Fibroblast of skin of back (primary cell): ENCODE results near the gene CAMTA1.
"Not testable (repeated sequence)": the region's sequence is repeated elsewhere in the genome, so short reads cannot be mapped to it uniquely, and the experiment has no call there.

ENCODE experiments used
- DNase-seq: peaks from one replicate; pipeline ENCODE4 v3.0.0-alpha.2; 2013

CAMTA1 gene

DNA sequence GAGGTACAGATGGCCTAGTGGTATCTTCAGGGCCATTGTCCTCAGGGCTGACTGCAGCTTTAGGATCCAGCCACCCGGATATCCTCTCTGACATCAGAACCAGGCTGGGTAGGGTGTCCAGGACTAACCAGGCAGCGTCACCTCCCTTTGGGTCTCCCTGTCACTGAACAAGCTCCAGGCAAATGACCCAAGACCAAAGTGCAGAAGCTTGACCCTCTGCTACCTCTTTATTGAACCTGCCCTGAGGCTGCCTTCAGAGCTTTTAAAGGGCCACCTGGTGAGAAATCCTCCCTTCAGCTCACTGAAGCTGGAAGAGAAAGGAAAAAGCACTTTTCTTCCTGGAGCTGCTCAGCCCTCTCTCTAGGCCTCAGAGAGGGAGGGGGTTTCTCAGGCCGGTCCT, 906.8 kb downstream of the CAMTA1 start:
- DNase-seq, result no peak

DNA sequence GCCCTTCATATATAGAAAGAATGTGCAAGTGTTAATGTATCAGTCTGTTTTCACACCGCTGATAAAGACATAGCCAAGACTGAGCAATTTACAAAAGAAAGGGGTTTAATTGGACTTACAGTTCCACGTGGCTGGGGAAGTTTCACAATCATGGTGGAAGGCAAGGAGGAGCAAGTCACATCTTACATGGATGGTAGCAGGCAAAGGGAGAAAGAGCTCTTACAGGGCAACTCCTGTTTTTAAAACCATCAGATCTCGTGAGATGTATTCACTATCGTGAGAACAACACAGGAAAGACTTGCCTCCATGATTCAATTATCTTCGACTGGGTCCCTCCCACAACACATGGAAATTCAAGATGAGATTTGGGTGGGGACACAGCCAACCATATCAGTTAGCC, 907.8 kb downstream of the CAMTA1 start:
- DNase-seq, result not testable (repeated sequence)

DNA sequence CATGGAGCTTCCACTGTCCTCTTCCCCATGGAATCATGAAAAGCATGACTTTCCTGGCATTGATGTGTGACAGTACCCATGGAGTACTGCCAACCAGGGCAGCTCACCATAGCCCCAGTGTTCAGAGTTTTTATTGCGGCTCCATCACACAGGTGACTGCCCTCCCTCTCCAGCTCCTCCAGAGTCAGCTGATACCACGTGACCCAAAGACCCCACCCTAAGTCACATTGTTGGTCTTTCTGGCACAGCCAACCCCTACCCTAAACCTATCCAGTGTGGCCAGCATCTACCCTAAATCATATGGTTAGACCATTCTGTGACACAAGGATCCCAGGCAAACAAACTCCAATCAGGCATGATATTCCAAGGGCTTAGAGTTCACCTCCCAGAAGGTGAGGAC, 908.4 kb downstream of the CAMTA1 start:
- no peak for DNase-seq

DNA sequence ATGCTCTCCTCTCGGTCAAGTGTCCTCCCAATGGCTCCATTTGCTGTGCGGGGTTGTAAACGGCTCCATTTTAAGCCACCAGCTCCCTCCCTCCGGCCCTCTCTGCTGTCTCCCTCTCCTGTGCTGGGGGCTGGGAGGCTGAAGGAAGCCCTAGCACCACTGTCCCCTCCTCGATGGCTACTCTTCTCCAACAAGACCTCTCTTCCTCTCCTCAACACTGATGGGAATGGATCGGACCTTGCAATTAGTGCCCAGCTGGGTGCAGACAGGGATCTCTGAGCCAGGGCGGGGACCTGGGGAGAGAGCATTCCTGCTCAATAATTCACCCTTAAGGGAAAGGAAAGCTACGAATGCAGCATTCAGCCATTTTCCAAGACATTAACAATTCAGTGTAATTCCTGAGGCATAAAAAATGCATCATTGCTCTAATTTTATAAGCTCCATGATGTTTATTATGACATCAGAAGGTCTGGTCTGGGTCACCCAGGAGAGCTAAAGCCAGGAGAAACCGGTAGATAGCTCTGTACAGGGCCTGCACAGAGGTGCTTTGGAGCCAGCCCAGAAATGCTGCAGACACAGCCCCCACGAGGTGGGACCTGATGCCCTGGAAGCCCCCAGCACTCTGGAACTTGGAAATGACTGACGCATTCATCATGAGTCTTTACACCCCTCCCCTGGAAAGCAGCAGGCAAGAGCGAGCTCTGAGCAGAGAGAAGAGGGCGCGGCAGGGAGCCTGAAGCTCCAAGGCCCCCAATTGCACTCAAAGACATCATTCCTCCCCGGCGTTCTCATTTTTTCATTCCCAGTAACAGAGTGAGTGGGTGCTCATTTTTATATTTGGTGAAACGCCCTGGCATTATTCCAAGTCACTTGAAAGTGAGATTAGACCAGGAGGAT, 909.6 kb downstream of the CAMTA1 start:
- no peak for DNase-seq

DNA sequence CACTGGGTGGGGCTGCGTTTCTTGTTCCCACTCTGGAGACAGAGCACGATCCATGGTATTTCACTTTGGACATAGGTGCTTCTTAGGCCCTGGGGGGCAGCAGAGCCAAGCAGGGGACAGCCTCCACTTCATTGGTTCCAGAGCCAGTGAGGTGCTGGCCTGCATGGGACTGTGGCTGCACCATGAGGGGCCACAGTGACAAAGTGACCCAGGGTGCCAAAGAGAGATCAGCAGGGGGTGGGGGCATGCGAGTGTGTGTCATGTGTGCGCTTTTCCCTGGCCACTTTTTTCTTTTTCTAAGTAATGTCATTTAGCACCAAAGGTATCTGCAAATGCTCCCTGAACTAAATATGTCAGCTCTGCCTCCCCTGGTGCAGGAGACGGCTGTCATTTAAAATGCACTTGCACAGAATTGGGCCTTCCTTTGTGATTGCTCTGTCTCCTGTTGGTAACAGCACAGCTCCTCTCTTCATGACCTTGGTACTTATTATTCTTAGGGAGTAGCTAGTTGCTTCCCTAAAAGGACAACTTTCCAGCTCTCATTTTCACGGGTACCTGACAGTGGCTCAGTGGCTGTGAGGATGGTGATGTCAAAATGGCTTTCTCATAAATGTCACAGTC, 910.4 kb downstream of the CAMTA1 start:
- DNase-seq, result no peak

DNA sequence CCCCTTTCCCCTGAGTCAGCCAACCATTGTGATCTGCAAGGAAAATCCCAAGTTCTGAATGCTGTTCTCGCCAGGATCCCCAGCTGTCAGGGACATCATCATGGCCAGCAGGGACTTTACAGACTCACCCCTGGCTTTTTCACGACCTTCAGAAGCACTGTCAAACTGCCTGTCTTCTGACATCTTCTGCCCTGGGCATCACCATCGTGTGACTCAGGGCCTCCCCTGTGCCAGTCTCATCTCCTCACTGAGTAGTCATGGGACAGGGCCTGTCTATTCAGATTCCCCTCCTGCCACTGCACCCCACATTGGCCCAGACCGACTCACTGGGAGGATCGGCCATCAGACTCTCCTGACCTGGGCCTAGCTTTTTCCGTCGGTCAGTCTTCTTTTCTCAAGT, 913.4 kb downstream of the CAMTA1 start:
- no peak for DNase-seq

DNA sequence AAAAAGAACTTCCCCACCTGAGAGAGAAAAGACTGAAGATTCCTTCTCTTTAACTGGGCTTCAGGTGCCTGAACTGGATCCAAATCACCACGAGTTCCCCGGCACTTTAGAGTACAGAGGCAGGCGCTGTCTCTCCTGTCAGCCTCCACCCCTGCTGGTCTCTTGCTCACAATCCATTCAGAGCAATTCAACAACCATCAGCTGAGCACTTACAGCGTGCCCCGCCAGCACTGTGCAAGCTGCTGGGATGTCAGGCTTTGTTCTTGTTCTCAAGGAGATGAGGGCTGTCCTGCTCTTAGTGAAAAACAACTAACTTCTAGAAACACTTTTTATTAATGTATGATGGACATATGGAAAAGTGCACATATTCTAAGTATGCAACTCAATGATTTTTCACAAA, 917.1 kb downstream of the CAMTA1 start:
- peak; percentile 13 for DNase-seq

DNA sequence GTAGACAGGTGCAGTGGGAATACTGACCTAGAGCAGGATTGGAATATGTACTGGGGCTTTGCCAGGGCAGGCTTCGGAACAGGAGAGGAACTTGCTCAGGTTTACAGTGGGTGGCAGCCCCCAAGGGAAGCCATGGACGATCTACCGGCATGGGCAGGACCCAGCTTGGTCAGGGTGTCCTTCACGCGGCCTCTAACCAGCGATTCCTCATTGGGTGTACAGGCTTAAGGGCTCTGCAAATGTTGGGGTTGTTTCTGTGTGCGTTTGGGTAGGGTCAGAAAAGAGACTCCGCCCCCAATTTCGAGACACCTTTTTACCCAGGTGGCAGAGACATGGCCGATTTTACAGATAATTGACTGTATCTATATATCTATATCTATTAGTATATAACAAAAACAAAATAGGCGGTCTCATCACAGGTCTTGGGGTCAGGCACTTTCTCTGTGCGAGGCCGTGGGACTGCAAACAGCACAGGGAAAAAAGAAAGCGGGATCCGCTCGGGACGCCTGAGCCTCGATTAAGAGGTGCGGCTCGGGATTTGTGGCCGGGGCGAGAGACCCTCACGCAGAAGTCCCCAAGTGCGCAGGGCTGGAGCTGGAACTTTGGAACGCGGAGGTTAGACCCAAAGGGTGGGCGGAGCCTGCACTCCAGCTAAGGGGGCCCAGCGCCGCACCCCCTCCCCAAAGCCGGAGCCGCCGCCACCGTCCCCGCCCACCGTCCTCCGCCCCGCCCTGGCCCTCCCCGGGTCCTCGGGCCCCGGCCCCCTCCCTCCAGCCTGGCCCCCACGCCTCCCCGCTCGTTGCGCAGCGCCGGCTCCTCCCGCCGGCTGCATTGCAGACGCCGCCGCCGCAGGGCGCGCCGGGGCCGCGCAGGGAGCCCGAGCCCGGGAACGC, 918.3 kb downstream of the CAMTA1 start:
- no peak for DNase-seq

DNA sequence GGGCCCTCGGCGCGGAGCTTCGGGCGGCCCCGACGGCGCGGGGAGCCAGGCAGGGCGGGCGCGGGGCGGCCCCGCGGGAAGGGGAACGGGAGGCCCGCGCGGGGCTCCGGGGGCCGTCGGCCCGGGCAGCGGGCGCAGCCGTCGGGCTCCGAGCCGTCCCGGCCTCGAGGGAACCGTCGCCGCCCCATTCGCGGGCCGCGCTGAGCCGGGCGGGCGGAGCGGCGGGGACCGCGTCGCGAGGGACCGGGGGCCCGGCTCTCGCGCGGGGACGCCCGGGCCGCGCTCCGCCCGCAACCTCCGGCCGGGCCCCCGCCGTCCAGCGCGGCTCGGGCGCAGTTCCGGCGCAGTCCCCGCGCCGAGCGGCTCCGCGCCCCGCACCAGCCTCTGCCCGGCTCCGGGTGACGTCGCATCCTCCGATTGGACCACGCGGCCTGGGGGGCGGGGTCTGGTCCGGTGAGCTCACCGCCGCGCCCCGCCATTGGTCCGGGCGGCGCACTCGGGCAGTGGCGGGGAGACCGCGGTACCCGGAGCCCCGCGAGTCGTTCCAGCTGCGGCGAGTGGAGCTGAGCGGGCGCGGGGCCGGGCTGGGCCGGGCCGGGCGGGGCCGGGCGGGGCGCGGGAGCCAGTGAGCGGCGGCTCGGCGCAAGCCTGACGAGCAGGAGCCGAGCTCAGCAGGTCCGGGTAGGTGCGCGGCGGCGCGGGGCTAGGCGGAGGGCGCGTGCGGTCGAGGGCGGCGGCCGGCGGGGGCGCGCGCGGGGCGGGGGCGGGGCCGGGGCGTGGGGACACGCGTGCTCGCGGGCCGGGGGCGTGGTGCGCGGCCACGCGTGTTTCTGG, 919.2 kb downstream of the CAMTA1 start:
- peak; percentile 88 for DNase-seq

DNA sequence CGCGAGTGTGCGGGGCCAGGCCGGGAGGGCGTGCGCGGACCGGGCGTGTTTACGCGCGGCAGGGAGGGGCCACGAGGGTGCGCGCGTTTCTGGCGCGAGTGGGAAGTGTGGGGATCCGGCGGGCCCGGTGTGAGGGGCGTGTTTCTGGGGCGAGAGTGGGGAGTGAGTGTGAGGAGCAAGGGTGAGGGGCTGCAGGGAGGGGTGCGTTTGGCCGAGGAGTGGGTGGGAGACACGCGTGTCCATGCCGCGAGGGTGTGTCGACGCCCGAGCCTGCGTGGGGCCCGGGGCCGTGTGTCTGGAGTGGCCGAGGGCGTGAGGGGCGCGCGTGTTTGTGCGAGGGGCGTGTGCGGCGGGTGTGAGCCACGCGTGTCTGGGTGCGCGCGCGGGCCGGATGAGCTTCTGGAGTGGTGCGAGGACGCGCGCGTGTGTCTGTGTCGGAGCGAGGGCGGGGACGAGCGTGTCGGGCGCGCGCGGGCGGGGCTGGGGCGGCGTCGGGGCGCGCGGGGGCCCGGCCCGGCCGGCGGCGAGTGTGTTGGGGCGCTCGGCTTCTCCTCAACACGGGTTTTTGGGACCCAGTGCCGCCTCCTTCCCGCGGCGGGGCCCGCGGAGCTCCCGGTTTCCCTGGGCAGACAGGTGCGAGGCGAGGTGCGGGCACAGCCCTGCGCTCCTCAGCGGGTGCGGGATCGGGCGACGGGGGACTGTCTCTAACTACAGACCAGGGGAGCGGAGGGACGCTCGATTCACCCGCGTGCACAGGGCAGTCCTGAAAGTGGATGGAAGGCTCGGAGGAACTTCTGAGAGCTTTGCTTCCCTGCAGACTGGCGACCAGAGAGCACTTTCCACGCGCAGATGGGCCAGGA, 920.0 kb downstream of the CAMTA1 start:
- DNase-seq, result no peak

DNA sequence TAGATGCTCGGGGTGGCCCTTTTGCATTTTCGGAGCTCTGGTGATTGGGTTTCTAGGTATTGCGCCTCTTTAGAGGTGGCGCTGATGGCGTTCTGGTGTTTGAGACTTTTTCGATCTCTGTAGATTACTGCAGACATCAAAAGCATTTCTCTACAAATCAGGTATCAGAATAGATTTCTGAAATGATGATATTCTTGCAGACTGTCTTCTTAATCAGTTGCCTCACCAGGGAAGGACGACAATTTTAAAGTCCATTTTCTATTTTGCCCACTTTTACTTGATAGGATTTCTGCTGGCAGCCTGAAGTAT, 920.6 kb downstream of the CAMTA1 start:
- DNase-seq, result no peak

DNA sequence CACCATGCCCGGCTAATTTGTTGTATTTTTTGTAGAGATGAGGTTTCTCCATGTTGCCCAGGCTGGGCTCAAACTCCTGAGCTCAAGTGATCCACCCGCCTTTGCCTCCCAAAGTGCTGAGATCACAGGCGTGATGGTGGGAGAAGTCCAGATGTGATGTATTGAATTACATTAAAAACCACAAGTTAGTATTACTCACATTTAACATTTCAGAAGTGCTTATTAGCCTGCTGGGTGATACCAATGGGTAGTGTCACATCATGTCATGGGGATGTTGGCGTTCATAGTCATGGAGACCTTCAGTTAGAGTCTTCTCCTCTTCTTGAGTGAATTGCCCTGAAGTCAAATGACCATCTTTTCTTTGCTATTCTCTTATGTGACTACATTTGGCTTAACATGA, 922.3 kb downstream of the CAMTA1 start:
- peak; percentile 51 for DNase-seq

DNA sequence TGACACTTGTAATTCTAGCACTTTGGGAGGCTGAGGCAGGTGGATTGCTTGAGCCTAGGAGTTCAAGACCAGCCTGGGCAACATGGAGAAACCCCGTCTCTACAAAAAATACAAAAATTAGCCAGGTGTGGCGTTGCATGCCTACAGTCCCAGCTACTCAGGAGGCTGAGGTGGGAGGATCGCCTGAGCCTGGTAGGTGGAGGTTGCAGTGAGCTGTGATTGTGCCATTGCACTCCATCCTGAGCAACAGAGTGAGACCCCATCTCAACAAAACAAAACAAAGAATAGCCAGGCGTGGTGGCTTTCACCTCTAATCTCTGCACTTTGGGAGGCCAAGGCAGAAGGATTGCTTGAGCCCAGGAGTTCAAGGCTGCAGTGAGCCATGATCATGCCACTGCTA, 922.8 kb downstream of the CAMTA1 start:
- DNase-seq, result not testable (repeated sequence)

DNA sequence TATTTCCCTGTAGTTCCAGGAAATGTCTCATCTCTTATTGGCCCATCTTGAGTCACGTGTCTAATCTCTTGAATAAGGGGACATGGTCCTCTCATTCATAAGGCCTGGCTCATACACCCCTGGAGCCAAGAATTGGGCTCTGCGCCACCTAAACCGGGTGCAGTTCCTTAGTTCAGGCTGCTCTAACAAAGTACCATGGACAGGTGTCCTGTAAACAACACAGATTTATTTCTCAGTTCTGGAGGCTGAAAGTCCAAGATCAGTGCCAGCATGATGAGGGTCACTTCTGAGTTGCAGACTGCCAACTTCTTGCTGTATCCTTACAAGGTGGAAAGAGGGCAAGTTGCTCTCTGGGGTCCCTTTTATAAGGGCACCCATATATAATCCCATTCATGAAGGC, 925.6 kb downstream of the CAMTA1 start:
- DNase-seq, result no peak

DNA sequence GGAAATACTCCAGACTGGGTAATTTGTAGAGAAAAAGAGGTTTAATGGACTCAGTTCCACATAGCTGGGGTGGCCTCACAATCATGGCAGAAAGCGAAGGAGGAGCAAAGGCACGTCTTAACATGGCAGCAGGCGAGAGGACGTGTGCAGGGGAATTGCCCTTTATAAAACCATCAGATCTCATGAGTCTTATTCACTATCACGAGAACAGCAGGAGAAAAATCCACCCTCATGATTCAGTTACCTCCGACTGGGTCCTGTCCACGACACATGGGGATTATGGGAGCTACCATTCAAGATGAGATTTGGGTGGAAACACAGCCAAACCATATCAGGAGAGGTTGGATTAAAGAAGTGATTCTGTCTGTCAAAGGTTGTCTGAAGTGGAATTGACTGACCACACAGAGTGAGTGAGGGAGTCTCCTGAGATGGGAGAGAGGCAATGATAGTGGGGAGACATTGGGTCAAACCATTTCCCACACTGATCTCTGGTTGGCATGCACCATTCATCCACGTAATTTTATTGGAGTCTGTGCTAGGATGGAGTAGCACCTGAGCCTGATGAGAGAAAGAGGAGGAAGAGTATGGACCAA, 927.6 kb downstream of the CAMTA1 start:
- no peak for DNase-seq

DNA sequence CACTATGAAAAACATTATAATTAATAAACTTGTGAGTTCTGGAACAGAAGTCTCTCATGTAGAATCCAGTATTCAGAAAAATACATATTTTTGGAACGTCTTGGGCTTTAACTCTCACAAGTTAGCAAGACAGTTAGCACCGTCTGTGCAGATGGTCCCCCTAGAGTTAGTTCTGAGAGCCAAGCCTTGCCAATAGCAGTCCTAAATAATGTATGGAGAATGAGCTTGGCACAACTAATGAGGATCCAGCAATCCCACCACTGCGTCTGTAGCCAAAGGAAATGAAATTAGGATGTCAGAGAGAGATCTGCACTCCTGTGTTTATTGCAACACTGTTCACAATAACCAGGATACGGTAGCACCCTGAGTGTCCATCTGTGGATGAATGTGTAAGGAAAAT, 931.3 kb downstream of the CAMTA1 start:
- DNase-seq, result no peak

DNA sequence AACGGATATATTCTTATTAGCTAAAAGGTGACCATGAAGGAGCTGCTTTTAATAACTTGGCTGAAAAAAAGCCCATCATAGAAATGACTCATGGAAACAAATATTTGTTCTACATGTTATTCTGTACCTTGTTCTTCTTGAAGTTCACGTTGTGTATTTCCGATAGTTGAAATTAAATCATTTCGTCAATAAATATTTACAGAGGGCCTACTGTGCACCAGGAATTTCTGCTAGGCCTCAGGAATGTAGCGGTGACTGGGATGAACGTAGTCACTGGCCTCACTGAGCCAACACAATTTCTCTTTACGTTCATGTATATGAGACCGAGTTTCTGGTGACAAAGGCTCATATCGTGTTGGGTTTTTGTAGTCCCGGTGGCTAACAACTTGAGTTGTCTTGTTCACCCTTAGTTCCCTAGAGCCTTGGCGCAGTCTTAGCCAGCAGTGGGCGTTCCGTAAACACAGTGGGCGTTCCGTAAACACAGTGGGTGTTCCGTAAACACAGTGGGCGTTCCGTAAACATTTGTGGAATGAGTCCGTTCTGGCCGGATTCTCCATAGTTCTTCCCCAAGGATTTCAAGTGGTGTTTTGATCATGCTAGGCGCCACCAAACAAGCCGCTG, 932.6 kb downstream of the CAMTA1 start:
- no peak for DNase-seq

DNA sequence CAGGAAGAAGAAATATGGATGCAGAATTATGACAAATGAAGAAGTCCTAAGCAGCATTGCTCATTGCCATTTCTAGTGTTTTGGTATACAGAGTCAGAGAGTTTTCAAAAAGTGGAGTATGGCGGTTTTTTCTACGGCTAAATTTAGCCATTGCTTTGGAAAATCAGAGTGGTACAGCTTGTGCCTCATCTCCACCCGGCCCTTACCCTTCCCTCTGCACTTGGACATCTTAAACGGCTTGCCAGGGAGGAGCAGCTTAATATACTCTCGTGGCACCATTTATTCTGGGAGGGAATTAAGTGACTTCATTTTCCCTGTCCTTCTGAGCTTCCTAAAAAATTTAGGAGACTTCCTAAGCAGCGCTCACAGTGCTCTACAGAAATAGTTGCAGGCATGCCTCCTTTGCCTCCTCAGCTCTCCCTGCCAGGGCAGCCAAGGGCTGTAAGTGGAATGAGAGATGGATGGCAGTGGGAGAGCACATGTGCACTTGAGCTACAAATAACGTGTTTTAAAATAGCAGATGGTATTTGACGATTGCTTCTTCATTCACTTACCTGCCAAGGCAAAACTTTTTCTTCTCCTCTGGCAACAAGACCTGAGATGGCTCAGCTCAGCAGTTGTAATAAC, 934.3 kb downstream of the CAMTA1 start:
- DNase-seq, result no peak

DNA sequence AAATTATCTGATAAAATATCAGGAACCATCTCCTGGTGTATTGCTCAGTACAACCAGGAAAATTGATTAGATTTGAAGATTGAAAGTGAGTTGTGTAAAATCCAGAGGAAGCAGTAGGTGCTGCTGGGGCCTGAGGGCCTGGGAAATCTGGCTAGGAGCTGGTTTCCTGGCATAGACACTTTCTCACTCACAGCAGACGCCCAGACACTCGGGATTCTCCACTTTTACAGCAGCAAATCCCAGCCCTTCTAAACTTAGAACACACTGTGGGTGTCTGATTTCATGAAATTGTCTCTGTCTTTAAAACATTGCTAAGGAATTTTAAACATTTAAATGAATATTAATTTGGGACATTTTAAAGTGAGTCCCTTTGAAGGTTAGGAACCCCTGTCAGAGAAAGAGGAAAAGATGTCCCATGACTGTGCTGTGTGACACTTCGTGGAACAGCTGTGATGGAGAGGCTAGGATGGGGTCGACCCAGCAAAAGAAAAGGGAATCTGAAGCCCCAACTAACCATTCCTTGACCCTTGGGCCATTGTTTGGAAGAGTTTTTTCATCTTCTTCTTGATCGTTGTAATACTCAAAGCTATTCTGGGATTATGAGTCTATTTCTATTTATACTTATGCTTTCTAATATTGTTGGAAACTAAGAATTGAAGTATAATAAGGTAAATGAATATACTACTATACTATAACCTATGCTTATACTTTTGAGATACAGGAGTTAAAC, 936.9 kb downstream of the CAMTA1 start:
- DNase-seq, result no peak

DNA sequence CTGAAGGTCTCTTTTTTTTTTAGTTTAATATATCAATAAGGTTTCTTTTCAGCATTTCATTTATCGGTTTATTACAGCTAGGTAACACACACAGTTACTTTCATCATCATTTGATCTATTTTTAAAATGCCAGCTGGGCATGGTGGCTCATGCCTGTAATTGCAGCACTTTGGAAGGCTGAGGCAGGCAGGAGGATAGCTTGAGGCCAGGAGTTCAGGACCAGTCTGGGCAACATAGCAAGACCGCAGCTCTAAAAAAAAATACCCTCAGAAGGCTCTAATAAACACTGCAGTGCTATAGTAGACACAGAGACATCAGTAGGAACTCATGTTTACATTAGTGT, 937.4 kb downstream of the CAMTA1 start:
- DNase-seq, result no peak
